GM21447 (cell line): ENCODE results near the gene LRIG2.
"Not testable (repeated sequence)": the region's sequence is repeated elsewhere in the genome, so short reads cannot be mapped to it uniquely, and the experiment has no call there.

Source experiments
- ATAC-seq: cut with Tn5 transposase; IDR thresholded peaks from one replicate; pipeline ENCODE4 v1.9.1; 2021; ENCODE audit not compliant: unreplicated experiment

The LRIG2 gene

DNA sequence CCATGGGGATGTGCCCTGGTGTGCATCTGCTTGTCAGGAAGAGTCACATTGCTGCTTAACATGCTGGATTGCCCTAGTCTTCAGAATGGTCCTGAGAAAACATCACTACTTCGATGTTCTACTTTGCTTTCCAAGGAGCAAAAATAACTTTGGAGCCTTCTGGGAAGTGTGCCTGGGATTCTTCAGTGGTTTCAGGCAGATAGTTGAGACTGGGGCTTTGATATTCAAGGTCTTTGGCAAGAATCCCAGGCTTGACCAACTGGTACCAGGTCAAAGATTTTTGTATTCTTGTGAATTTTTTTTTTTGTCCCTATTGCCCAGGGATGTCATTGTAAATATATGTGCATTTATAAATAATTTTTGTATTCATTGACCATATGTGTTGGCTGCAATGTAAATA is 51.4 kb downstream of the LRIG2 start:
- ATAC-seq: no peak

DNA sequence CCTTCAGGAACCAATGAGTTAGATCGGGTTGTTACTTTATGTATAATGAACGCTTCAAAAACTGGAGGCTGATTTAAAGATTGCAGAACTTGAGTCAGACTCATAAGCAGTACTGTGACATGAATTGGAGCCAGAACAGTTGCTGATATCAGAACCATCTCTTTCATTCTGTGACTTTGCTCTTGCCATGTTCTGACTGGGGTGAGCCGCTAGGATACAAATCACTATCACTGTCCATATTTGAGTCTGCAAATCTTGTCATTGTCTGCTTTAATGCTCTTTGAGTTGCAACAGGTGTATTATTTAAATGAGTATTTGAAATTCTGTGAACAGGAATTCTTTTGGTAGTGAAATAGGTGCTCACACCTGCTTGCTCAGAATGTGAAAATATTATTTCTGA is 52.5 kb downstream of the LRIG2 start:
- no peak for ATAC-seq

DNA sequence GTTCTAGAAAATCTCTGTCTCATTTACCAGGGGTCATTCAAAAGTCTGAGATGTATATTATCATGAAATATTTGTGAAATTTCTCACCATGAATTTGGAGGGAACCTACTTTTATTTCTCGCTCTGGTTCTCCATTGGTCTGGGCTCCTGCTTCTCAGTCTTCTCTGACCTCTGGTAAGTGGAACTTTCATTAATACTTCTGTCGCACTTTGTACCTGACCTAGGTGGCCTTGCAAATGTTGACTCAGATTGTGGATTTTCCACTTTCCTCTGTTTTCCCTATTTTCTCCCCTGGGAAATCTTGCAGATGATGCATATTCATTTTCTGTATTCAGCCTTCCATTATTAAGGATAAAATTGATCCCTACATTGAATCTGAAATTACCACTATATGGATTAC is 53.2 kb downstream of the LRIG2 start:
- ATAC-seq: no peak

DNA sequence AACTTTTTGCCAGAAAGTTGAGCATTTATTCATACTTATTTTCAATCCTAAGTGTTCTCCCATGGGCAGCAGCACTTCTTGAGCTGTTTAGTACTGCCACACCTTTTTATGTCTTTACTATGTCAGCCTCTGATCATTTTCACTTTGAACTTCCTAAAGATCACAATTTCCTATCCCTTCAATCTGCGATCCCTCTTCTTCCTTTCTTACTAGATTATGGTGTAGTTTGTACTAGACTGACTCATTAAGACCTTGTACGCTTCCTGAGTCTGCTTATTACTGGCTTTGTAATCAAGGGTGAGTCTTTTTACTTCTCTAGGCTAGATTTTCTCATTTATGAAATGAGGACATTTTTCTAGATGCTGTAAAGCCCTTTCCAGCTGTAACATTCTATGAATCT is 55.1 kb downstream of the LRIG2 start:
- ATAC-seq: no peak

DNA sequence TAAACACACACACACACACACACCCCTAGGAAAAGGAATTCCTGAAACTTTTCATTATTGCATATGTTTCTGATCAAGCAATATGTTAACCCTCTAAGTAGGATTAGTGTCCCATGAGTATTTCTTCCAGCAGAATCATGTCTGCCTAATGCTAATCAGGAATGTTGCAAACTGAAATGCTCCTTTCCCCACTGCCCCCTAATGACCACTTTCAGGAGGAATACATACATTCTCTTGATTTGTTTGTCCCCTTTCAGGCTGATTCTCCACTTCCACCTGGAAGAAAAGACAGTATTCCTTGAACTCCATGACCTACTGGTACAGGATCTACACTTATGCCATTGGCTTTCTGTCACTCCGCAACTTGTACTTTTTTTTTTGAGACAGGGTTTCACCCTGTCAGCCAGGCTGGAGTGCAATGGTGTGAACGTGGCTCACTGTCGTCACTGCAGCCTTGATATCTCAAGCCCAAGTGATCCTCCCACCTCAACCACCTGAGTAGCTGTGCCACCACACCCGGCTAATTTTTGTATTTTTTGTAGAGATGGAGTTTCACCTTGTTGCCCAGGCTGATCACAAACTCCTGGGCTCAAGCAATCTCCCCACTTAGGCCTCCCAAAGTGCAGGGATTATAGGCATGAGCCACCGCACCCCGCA is 56.7 kb downstream of the LRIG2 start:
- no peak for ATAC-seq

DNA sequence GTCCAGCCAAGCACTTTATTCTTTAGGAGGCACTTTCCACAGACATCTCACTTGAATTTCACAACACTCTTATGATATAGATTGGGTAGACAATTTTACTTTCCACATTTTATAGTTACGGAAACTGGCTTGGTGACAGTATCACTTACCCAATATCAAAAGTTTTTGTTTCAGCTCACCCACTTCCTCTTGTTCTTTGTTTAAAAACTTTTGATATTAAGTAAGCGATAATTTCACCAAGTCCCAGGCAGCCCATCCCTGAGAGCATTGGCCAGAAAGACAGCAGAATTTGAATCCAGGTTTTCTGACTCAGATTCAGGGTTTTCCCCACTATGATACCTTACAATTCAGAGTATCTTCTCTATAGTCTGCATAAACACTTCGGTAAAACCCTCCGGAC is 60.0 kb downstream of the LRIG2 start:
- ATAC-seq: no peak

DNA sequence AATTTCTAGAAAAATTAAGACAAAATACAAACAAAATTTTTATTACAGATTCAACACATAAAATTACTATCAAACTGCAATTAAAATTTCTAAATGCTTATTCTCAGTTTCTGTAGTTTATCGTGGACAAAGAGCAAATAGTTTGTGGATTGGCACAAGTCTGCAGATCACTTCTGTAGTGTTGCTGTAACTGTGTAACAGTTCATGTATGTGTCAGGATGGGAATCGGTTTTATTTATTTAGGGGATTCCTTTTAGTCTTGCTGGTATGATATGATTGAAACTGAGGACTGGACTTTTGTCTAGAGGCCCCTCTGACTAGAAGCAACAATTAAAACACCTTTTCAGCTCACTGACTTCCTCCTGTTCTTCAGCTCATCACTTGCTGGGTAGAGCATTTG is 60.8 kb downstream of the LRIG2 start:
- ATAC-seq: no peak

DNA sequence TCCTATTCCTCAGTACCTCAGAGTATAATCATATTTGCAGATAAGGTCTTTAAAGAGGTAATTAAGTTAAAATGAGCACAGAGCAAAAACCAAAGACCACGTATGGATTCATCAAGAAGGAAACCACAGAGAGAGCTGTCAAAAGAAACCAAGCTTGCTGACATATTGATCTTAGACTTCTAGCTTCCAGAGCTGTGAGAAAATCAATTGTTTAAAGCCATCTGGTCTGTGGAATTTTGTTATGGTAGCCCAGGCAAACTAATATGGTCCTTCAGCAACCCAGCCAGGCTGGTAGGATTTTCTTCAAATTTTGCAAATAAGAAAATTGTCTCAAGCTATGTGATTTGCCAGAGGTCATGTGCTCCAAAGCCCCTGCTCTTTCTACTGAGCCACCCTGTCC is 62.5 kb downstream of the LRIG2 start:
- no peak for ATAC-seq

DNA sequence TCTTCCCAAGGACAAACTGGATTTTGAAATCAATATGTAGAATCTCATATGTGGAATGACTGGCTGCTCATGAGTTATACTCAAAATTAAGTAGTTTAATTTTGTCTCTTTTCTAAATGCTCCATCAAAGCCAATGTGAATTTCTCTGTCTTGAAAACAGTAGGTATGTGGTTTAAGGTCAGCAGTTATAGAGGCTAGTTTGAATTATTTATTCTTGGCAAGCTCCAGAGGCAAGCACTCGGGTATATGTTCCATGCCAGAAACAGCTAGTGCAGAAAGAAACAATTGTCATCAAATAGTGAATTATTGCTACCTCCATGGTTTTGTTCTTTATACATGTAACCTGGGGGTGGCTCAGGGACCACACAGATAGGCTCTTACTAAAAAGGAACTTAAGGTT is 63.5 kb downstream of the LRIG2 start:
- no peak for ATAC-seq

DNA sequence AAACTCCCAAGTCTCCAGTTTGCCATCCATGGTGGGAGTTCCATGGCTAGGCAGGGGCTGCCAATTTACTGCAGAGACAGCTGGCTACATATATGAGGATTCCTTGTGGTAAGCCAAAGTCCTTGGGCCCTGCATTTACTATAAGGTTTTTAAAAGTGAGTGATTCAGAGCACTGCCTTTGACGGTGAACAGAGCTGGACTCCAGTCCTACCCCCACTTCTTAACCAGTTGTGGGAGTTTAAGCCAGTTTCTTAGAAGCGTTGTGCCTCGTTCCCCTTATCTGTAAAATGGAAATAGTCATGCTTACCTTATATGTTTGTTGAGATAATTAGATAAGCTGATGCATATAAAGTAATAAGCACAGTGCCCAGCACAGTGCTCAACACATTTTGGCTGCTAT is 64.6 kb downstream of the LRIG2 start:
- no peak for ATAC-seq

DNA sequence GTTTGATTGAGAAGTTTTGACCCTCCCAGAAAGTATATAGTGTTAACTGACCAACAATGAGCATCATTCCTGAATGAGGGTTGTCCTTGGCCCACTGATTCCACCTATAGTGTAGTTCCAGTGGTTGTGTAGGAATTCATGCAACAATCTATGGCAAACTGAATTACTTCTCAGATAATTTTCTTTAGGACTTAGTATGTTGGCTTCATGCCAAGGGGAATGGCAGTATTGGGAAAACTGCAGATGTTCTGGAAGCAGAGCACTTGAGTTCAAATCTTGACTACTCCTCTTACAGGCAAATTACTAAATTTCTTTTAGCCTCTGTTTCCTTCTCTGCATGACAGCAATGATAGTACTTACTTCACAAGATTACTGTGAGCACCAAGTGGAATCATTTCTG is 65.8 kb downstream of the LRIG2 start:
- ATAC-seq: no peak

DNA sequence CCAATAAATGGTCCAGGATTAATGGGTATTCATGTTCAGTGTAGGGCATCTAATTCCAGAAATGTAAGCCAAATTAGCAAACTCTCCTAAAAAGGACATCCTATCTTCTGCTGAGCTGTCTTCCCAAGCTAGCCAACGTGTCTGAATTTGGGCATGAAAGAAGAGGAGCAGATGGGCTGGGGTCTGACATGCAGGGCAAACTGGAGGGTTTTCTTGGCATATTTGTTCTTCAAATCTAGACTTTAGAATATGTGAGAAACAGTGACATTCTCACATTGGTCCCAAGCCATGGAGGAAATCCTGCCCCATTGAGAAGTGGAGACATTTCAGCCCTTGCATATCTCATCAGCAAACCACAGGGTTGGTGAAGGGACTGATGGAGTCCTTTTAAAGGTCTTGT is 67.2 kb downstream of the LRIG2 start:
- no peak for ATAC-seq

DNA sequence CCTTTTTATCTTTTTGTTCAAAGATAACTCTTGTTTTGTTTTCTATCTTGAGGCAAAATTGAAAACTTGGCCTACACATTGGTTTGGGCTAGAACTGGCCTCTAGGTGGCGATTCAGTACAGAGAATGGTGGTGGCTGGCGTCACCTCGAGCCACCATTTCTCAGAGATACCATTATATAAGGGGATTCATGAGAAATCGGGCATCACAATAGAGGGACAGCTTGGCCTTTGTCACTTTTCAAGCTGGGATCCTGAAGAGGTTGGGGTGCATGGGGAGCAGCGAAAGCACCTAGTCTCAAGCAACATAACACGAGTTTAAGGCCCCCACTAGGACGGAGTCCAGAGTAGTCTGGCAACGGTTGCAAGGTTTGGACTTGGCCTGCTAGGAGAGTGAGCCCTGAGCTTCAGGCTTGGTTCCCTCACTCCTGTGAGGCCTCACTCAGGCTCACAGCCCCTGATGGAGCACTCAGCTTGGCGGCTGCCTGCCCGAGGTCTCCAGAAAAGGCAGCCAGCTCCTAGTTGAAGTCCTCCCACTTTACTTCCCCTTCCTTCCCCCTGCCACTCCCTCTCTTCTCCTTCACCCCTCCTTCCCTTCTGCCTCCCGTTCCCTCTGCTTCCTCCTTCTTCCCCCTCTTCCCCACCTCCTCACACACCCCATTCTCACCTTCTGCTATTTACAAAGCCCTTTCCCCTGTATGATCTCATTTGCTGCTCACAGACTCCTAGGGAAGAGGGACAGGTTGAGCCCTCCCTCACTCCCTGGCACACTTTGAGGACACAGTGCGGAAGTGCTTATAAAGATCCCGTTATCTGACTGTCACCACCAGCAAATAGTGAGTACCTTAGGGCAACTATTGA is 67.8 kb downstream of the LRIG2 start:
- peak; percentile 75 for ATAC-seq

DNA sequence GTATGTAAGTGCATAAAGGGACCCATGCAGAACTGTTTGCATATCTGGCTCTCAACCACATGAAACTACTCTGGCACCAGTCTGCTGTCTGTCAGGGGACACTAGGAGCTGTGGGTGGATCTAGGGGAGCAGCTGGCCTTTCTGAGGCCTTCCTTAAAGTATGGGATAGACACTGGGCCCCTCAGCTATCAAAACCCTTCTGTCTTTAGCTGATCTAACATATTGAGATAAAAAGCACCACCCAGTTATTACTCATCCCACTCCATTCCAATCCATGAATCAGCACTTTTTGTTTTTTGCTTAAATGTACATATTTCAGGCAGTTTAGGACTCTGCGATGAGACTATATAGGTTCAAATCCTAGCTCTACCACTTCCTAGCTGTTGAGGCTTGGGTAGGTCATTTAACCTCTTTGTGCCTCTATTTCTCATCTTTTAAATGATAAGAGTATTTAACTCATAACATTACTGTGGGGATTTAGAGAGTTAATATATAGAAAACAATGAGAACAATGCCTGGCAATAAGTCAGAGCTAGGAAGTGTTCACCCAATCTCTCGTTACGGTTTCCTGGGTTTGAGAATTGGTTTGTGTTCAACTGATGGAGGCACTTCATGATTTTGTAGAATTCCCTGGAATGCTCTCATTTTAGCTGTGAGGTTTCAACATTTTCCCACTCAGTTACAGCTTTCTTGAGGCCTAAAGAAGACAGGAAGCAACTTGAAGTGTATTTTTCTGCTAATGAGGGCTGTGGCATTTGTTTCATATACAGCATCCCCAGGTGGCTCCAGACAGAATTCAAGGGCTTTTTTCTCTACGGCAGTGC is 68.9 kb downstream of the LRIG2 start:
- ATAC-seq: no peak

DNA sequence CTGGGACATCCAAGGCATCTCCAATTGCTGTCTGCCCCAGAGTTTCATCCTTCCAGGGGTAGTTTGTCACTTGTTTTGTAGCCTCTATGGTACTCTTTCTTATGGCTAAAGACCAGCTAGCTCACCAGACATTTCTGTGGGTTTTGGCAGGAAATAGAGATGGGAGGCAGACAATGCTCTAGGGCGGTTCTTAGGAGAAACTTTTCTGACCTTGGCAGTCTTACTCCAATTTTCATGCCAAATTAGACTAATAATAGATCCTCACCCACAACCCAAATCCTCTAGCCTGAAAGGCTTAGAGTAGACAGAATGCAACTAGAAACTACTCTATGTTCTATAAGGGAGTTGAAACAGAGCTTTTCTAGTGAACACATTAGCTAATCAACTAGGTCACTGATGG is 69.8 kb downstream of the LRIG2 start:
- ATAC-seq: no peak

DNA sequence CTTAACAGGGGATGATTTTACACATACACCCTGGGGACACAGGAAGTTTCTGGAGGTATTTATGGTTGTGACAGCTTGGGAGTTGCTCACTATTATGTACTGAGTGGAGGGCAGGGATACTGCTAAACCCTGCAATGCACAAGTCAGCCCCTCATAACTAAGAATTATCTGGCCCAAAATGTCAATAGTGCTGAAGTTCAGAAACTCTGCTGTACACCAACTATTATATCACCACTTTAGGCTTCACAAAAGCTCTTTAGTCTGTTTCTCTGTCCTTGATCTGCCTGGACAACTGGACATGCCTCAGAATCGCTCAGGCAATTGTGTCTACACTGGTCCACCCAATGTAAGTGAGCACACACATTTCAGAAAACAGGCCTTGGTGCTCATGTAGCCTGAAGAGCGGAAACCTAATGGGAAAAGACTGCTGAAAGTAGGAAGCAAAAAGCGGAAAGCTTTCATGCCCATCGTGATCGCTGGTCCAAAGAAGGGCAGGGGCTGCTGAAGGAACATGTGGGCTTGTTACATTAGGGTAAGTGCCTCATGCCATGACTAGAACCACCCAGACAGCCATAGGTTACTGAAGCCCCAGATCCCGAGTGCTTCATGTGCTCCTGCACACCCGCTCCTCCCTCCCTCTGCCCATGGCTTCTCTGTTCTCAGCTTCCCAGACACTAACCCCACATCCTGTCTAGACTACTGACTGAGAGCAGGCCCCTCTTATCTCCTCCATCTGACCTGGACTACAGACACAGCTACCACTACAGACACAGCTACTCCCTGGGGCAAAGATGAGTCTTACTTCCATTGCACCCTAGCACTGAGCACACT is 73.5 kb downstream of the LRIG2 start:
- ATAC-seq: no peak

DNA sequence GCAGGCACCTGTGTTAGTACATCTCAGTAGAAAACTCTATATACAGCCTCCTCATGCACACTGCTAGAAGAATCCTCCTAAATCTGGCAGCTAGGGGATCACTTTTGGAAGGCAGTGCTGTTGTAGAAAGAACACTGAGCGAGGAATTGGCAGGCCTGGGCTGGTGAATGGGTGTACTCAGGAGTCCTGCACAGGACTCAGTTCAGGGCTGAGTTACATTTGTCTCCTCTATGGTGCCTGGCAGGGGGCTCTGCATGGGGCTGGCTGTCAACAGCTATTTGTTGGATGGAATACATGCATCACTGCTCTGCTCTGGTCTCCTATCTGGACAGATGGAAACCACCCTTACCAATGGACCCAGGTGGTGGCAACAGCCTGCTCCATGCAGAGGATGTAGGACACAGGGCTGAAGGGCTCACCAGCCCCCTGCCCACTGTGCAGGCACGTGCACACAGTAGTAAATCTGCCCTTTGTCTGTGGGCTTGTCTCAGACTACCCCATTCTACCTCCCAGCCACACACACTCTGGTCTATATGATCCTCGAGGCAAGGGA is 74.2 kb downstream of the LRIG2 start:
- no peak for ATAC-seq

DNA sequence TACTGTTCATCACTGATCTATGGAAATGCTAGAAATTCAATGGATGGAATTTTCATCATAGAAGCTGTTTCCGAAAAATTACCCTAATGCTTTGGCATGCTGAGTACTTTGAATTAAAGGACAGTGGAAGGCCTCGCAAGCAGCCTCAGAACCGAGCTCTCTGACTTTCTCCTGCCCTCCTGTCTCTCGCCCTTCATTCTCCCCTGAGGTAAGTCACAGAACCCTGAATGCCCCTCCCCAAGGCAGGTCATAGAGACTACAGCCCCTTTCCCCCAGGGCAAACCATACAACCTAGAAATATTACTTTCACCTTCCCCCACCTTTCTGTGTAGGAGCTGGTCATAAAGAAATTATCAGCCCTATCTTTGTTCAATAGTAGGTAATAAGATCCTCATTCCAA is 74.8 kb downstream of the LRIG2 start:
- no peak for ATAC-seq

DNA sequence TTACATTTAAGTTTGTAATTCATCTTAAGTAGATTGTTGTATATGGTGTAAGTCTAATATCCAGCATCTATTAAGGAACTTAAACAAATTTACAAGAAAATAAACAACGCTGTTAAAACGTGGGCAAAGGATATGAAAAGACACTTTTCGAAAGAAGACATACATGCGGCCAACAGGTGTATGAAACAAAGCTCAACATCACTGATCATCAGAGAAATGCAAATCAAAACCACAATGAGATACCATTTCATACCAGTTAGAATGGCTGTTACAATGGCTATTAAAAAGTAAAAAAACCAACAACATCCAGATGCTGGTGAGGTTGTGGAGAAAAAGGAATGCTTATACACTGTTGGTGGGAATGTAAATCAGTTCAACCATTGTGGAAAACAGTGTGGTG is 77.5 kb downstream of the LRIG2 start:
- not testable (repeated sequence) for ATAC-seq

DNA sequence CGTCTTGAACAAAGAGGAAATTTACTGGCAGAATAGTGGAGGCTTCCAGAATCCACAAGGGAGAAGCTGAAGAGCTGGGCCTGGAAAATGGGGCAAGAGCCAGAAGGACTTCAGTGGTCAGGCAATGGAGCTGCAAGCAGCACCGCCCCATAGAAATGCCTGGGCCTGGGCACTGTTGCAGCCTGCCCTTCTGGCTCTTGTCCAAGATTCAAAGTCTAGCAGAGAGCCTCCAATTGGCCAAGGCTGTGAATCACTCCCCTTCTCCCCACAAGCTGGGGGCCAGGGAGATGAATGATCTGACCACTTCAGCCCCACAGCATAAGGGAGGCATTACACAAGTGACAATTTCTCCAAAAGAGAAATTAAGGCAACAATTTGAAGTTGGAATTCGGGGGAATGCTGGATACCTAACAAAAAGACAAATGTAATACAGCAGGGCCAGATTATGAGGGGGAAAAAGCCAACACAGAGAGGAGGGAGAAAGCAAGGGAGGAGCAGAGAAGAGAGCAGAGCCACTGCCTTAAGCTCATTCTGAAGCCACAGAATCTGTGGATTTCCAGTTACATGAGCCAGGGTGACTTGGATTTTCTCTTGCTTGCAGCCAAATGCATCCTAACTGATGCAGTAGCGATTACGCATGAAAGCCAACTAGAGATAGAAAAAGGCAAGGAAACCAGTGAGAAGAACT is 80.3 kb downstream of the LRIG2 start:
- ATAC-seq: no peak
